NCI-H1092 (cell line): ENCODE data around the gene PTPN13.
A peak's percentile ranks its signal among the peaks of the same experiment; 100 is the strongest.

Experiments
- DNase-seq: peaks from one replicate; lab custom pipeline; 2025; lab: John Stamatoyannopoulos, UW

The PTPN13 gene

DNA sequence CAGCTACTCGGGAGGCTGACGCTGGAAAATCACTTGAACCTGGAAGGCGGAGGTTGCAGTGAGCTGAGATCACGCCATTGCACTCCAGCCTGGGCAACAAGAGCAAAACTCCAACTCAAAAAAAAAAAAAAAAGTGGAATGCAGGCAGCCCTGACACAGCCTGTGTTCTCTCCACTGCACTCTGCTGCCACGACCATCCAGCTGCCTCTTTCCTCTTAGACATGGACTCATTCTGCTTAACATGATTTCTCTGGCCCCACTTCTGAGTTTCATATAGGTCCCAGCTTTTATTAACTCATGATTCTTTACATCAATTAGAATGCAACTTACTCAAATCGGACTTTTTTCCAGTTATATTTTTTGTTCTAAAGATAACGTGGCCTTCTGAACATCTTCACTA is 225.4 kb downstream of the PTPN13 start:
- DNase-seq = no peak

DNA sequence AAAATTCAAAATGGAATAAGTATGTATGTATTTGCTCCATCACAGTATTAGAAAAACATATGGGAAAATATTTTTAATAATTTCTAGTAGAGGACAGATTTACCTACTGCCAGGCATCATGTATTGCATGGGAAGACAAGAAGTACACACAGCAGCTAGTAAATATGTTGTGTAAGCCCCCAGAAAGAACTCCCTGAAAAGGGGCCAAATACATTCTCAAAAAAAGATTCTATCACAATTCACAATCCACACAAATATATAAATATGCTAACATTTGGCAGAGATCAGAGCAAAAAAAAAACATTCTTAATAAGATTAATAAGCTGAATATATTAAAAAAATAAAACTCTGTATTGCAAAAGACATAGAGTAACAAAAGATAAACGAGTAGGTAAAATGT is 227.0 kb downstream of the PTPN13 start:
- no peak for DNase-seq

DNA sequence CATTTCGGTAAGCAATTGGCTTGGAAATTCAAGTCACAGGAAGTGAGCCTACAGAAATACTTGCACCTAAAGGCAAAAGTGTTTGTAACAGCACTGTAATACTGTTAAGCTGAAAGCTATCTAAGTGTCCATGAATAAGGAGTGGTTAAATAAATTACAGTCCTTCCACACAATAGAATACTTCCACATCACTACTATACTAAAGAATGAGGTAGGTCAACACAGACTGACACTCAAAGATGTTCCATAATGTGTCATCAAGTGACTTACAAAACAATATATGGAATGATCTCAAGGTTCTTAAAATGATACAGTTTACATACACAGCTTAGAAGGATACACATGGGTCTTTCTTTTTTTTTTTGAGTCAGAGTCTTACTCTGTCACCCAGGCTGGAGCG is 228.0 kb downstream of the PTPN13 start:
- DNase-seq = no peak

DNA sequence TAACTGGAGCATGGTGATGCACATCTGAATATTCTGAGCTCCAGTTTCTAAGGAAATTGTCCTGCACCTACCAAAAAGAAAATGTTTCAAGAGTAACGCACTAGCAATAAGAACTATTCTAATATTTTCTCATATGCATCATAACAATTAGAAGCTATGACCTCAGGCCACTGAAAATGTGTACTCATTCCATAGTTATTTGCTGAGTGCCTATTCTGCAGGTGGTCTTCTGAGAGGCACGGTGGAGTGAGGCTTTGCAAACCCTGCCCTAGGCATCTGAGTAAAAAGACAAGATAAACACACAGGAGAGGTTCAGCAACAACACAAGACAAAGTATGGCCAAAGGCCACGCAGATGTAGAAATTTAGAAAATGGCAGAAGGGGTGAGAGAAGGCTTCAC is 231.4 kb downstream of the PTPN13 start:
- no peak for DNase-seq

DNA sequence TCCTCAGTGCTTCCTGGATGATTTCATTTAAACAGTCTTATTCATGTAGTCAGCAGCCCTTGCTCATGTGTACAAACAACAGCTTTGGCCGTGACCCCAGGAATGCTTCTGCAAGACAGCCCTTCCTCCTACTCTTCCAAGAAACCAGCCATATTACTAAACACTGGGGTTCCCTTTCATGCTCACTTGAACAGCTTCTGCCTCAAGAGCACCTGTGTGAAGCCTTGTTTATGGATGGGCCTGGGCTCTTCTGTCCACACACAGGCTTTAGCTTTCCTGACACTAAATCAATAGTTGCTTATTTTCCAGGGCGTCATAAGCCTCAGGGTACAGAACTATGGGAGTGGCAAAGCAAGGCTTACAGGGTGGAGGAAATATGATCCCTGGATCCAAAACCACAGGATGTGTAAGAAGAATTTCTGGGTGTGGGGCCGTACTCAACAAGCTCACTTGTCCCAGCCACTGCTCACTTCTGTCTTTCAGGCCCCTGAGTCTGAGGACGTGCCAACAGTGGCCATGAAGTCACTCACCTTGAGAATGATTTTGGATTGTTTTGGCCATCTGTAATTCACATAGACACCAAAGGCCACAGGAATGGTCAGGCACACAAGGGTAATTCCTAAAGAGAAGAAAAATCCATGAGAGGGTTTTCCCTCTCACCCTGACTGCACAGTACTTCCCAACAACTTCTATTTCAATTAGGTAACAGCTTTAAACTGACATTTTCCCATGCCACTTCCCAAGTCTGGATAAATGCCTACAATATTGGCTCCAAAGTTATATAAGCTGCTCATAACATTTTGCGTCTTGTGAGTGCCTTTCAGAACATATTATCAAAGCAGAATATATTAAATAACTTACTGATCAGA is 237.4 kb downstream of the PTPN13 start:
- no peak for DNase-seq

DNA sequence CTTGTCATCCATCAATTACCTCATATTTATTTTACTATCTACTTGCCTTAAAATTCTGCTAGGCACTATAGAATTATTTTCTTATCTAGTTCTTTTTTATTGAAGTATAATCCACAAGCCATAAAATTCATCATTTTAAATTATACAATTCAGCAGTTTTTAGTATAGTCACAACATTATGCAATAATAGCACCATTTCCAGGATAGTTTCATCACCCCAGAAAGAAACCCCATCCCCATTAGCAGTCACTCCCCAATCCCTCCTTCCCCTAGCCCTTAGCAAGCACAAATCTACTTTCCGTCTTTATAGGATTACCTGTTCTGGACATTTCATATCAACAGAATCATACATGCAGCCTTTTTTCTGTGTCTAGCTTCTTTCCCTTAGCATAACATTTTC is 239.5 kb downstream of the PTPN13 start:
- no peak for DNase-seq

DNA sequence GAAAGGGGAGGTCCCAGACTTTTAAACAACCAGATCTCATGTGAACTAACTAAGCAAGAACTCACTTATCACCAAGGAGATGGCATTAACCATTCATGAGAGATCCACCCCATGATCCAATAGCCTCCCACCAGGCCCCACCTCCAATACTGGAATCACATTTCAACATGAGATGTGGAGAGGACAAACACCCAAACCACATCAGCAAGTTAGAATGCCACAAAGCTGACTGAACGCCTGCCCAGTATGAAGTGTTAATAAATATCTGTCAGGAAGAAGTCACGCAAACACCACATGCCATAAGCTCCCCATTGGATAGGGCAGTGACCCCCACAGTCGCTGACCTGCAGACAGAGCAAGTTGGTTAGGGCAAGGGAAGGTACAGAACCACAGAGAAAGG is 240.8 kb downstream of the PTPN13 start:
- no peak for DNase-seq

DNA sequence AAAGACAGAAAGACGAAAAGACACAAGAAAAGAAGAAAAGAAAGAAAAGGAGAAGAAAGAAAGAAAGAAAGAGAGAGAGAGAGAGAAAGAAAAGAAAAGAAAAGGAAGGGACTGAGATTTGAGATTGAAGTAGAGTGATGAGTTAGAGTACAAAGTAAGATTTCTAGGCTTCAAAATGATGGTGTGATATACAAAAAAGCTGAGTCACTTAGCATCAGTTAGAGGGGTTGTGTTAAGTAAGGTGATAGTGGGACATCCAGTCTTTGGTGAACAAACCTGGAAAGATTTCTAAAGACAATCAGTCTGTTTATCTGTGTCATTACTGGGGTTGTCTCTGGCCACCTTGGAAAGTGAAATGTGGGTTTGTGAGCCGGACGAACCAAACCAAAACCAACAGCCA is 241.6 kb downstream of the PTPN13 start:
- no peak for DNase-seq

DNA sequence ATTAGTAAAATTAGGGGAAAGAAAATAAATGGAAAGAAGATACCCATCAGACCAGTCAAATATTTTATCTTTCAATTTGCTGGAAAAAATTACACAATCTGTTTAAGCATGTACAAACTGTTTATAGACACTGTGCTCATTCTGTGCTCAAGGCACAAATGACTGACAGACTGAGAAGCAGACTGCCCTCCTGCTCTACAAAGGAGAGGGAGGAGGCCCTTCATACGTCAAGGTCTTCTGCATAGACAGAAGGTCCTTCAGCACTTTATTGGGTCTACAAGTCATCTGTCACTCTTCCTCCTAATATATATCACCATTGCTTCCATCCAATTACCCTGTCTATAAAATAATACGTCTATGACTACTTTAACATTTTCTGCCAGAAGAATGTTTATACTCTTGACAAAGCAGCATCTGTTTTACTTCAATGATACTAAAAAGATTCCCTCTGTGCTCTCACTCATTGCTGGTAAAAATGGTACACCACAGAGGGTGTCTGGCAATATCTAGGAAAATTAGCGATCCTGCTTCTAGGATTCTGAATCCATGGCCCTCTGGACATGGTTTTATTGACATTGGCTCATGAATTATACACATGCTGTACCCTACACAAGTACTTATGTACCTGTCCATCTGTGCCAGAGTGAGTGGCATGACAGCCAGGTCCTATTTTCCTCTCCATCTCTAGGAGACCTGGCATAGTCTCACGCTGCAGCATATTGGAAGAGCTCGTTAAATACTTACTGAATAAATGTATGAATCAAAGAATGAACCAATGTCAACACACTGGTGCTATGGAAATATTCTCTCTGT is 243.8 kb downstream of the PTPN13 start:
- peak; percentile 10 for DNase-seq

DNA sequence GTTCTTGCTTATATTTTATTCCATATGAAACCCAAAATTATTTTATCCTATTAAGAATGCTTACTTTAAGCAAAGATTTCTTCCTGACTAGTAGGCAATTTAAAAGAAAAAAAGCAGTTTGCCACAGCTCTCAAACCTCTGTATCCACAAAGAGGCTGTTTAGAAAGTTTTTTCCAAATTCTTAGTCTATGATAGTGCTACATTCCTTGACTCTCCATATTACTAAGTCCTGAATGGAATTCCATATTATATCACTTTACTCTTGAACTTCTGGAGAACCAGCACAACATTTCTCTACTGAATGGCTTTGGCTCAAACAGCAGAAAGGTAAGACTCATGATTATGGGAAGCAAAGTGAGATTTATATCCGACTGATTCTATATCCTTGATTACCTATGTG is 246.7 kb downstream of the PTPN13 start:
- DNase-seq = no peak

DNA sequence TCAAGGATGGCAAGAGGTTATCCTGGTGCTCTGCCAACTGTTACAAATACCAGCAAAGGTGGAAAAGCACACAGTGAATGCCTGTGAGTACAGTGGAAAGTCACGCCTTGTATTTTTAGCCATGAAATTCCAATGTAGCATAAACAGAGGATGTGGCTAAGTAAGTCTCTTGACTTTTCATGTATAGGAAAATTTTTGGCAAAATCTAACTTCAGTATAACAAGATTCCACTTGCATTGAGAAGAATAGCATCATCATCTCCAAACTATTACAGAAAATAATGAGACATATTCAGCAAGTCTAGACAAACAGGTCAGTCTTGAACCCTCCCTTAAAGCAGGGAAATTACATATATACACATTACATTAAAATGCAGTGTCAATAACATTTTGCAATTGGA is 247.2 kb downstream of the PTPN13 start:
- no peak for DNase-seq

DNA sequence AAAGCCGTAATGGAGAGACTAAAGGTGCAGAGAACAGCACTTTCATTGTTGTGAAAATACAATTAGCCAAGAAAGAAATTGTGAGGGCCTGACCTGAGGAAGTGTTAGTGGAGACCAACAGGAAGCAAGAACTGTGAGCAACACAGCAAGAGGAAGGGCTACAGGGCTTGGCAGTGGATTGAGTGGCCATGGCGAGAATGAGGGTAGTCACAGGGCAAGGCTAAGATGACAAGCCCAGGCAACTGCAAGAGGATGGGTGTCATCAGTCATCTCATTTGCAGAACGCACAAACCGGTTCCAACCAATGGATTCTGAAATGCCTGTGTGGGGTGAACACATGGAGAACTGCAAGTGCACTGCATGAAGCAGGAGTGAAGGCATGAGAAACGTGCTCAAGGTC is 251.5 kb downstream of the PTPN13 start:
- DNase-seq = no peak

DNA sequence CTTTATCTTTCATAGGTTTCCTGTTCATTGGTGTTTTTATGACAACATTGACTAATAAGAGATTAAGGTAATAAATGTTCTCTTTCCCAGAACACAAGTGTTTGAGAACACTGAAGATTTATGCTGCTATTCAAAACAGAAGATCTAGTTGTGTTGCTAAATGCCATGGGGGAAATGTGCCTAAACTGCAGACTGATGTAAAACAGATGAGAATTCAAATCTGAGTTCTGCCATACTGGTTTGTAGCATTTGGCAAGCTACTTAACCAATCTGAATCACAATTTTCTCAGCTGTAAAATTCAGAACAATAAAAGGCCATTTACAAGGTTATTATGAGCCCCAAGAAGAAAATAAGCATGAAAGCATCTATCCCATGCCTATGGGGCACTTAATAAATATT is 252.8 kb downstream of the PTPN13 start:
- no peak for DNase-seq

DNA sequence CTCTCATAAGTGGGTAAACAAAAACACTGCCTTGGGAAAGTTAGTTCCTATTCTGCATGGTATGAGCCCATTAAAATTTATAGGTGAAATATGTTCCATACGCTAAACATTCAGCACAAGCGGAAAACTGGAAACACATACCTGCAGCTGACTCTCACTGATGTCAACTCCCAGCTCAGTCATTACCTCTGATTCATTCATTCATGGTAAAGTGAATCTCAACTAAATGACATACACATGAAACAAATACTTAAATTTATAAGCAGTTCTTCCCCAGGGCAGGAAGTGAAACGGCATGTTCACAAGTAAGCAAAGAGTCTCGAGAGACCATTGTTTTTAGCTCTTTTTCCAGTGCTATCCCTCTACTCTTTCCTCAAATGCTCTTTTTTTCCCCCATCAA is 253.5 kb downstream of the PTPN13 start:
- DNase-seq = no peak

DNA sequence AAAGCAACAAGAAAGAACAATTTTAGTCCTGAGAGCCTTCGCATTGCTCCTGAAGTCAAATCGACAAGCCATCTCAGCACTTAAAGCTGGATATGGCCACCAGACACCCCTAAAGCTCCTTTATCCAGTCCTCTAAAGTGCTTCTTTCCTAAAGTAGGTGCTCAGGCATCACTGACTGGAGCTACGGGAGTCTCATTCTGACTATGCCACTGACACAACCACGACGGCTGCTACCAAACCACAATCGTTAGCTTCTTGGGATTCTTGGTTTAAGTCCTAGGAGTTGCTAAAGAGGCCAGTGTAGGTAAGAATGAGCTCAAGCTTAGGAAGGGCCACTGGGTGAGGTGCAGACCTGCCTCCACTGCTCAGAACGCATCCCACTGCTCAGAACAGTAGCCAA is 254.0 kb downstream of the PTPN13 start:
- no peak for DNase-seq

DNA sequence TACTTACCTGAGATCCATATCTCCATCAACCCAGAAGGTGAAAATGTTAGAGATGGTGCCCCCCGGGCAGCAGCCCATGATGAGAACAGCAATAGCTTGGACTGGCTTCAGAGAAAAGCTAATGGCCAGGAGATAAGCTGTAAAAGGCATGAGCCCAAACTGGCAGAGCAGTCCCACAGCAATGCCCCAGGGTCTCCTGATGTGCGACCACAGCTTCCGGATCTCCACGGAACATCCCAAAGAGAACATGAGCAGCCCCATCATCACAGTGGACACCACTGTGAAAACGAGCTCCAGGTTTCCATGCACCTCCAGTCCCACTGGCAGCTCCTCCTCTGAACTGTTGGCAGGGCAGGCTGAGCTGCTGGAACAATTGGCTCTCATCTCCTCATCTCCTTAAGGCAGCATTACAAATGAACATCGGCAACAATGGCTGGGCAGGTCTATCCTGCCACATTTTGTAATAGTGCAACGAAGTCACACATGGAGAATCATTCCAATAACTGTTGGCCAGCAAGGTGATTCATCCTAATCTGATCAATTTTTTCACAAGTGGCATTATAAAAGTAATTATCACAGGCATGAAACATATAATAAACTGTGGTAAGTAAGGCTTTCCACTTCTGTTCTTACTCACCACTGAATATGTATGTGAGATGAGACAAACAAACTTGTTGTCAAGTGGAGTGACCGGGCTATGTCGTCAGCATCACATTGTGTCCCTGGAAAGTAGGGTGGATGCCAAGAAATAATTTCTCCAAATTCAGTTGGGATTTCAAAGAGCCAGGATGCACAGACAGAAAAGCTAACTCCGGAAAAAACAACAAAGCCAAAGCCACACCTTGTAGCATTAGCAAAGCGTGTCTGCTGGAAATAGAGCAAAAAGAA is 254.9 kb downstream of the PTPN13 start, which contains the start of gene SLC10A6:
Gene SLC10A6 (minus strand): TSS at position 653 of the 888 bp plus-strand sequence. CDS start 269 bp downstream, at position 384.
- no peak for DNase-seq

DNA sequence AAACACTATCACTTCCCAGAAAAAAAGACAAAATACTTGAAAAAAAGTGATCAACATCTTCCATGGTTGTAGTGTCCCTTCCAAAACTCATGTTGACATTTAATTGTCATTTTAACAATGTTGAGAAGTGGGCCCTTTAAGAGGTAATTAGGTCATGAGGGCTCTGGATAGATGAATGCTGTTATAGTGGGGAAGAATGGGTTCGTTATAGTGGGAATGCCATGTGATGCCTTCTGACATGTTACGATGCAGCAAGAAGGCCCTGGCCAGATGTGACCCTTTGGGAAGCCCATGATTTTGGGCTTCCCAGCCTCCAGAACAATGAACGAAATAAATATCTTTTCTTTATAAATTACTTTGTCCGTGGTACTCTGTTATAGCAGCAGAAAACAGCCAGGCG is 259.1 kb downstream of the PTPN13 start:
- DNase-seq = no peak

DNA sequence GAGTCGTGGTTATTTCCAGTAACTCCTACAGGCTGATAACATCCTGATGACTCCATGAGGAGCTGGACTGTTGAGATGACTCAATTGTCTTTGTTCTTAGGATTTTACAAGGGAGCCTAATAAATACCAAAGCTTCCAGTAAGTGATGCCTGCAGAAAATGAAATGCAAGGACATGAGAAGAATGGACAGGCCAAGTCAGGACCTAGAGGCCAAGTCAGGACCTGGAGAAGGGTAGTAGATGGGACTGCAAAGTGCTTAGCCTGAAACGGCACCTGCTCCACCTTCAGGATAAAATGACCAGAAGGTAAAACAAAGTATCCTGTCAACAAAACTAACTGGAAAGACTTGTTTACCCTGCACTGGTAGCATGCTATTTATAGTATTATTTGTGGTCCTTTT is 261.5 kb downstream of the PTPN13 start:
- no peak for DNase-seq

DNA sequence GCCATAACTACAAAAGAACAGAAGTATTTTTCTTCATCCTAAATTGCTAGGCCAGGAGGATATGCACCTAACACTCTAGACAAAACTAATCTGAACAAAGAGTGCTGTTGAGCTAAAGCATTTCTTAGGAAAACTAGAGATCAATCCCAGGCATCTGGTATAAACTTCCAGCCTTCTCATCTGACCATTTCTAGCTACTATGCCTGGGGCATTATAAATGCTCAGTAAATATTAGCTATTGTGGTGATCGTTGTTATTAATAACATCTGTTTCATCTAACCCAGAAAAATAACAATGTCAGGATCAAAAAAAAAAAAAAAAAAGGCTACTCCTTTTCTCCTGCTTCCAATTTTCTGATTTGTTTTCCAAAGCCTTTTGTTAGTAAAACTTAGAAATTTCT is 262.8 kb downstream of the PTPN13 start:
- no peak for DNase-seq

DNA sequence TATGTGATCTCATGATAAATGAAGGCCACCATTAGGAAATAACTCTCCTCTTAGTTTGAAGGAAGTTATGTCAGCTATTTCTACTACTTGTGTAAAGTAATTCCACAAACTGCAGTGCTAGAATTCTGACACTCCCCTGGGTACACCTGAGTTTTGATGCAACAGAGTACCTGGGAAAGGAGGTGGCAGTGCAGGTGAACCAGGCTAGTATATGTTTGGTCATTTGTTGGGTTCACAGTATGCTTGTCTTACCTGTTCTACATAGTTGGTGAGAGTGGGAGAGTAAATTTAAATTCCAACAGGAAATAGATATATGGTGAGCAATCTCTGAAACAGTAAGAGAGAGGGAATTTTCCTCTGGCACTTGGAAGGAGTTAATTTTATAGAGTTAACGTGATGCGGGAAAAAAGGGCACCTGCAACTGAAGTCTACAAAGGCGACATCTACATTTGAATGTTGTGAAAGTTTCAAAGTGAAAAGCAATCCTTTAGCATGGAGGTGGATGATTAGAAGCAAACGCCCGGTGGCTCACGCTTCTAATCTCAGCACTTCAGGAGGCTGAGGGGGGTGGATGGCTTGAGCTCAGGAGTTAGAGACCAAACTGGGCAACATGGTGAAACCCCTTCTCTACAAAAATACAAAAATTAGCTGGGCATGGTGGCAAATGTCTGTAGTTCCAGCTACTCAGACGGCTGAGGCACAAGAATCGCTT is 263.4 kb downstream of the PTPN13 start:
- DNase-seq = no peak
